Peyer's patch (tissue), 4 donors: ENCODE data around the gene MAPK14.

Experiments used
- POLR2A ChIP-seq, 2 donors: fragments of 450-650 bp; IDR thresholded peaks; one replicate each; pipeline ENCODE4 v1.5.1; 2017; ENCODE audit warnings: antibody characterized with exemption in 2 of 2, mild to moderate bottlenecking in 2 of 2, moderate library complexity in 2 of 2
- TF ChIP-seq, protein P1 (sequence below), 6 experiments: fragments of 450-650 bp in 4 of 6; fragments of 200-600 bp in 2 of 6; sonication (generic) in 1 of 6; IDR thresholded peaks; one replicate each; pipeline ENCODE4 v1.5.1; 2017 to 2019; ENCODE audit warnings: antibody characterized with exemption in 6 of 6, mild to moderate bottlenecking in 3 of 6, moderate library complexity in 1 of 6

DNA sequence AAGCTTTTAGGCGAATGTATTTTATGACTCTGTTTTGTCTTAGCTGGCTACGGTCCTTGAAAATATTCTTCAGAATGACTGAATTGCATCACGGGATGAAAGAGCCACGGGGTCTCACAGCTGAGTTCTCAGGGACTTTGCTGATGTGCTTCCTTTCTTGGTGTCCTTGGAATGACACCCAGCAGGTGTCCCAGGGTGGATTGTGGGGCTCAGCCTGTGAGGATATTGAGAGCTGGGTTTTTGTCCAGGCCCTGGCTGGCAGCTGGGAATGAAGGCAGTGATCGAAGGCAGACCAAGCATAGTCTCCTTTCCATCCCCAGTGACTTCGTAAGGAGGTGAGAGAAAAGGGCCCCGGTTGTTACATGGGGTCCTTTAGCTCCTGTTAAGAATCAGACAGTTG lies 83.9 kb downstream of the MAPK14 start:
- TF ChIP-seq, protein P1, sequence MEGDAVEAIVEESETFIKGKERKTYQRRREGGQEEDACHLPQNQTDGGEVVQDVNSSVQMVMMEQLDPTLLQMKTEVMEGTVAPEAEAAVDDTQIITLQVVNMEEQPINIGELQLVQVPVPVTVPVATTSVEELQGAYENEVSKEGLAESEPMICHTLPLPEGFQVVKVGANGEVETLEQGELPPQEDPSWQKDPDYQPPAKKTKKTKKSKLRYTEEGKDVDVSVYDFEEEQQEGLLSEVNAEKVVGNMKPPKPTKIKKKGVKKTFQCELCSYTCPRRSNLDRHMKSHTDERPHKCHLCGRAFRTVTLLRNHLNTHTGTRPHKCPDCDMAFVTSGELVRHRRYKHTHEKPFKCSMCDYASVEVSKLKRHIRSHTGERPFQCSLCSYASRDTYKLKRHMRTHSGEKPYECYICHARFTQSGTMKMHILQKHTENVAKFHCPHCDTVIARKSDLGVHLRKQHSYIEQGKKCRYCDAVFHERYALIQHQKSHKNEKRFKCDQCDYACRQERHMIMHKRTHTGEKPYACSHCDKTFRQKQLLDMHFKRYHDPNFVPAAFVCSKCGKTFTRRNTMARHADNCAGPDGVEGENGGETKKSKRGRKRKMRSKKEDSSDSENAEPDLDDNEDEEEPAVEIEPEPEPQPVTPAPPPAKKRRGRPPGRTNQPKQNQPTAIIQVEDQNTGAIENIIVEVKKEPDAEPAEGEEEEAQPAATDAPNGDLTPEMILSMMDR (IDR thresholded peaks at IDR 0.05) = no peak
- TF ChIP-seq POLR2A (IDR thresholded peaks at IDR 0.05) = no peak
